H9 (cell line): ENCODE measurements around the gene ZNF750. TPM values are rescaled to one million over a fixed set of nuclear protein-coding genes. Genes with fewer than 3 reads are reported as not detected.
A peak's percentile ranks its signal among the peaks of the same experiment; 100 is the strongest.

ENCODE experiments used
- DNase-seq: peaks from one replicate; pipeline ENCODE4 v3.0.0-alpha.2; 2017
- H2AFZ ChIP-seq: one replicate; pipeline ENCODE4 v1.6.1; 2013; ENCODE audit warnings: mild to moderate bottlenecking, low read length, control low read depth, moderate library complexity
- H2AK5ac ChIP-seq: 2 replicates; pipeline ENCODE4 v1.6.1; 2013; ENCODE audit warnings: low read length, control low read depth, mixed read lengths; ENCODE audit not compliant: insufficient read length
- H2BK120ac ChIP-seq: one replicate; pipeline ENCODE4 v1.6.1; 2013; ENCODE audit warnings: low read depth, mild to moderate bottlenecking, low read length, control low read depth, inconsistent platforms; ENCODE audit not compliant: poor library complexity, severe bottlenecking
- H2BK12ac ChIP-seq: 2 replicates; pipeline ENCODE4 v1.6.1; 2013; ENCODE audit warnings: low read length, control low read depth, mixed read lengths, low read depth; ENCODE audit not compliant: insufficient read length
- H2BK15ac ChIP-seq: 2 replicates; pipeline ENCODE4 v1.6.1; 2013; ENCODE audit warnings: low read depth, low read length, control low read depth
- H2BK20ac ChIP-seq: one replicate; pipeline ENCODE4 v1.6.1; 2013; ENCODE audit warnings: low read depth, mild to moderate bottlenecking, low read length, control low read depth, inconsistent platforms; ENCODE audit not compliant: poor library complexity, severe bottlenecking
- H2BK5ac ChIP-seq: 2 replicates; pipeline ENCODE4 v1.6.1; 2013; ENCODE audit warnings: low read length, control low read depth, mixed read lengths; ENCODE audit not compliant: insufficient read length
- H3K14ac ChIP-seq: 2 replicates; pipeline ENCODE4 v1.6.1; 2013; ENCODE audit warnings: low read length, control low read depth; ENCODE audit not compliant: insufficient read depth
- H3K18ac ChIP-seq: 2 replicates; pipeline ENCODE4 v1.6.1; 2013; ENCODE audit warnings: low read depth, mild to moderate bottlenecking, mixed read lengths, low read length, control low read depth; ENCODE audit not compliant: insufficient read length
- H3K23ac ChIP-seq: 2 replicates; pipeline ENCODE4 v1.6.1; 2013; ENCODE audit warnings: low read length, control low read depth, mixed read lengths, low read depth; ENCODE audit not compliant: insufficient read length
- H3K23me2 ChIP-seq: 2 replicates; pipeline ENCODE4 v1.6.1; 2013; ENCODE audit warnings: low read depth, mild to moderate bottlenecking, mixed read lengths, low read length, control low read depth; ENCODE audit not compliant: insufficient read length, poor library complexity, severe bottlenecking
- H3K27ac ChIP-seq: 2 replicates; pipeline ENCODE4 v1.5.1; 2013; ENCODE audit warnings: low read length, control low read depth, mixed read lengths, low read depth; ENCODE audit not compliant: insufficient read length
- H3K27me3 ChIP-seq: 2 replicates; pipeline ENCODE4 v1.6.1; 2013; ENCODE audit warnings: low read length, control low read depth, inconsistent platforms; ENCODE audit not compliant: insufficient read depth
- H3K4ac ChIP-seq: 2 replicates; pipeline ENCODE4 v1.6.1; 2013; ENCODE audit warnings: low read depth, mild to moderate bottlenecking, control low read depth, inconsistent platforms, low read length, moderate library complexity
- H3K4me1 ChIP-seq: 2 replicates; pipeline ENCODE4 v1.6.1; 2013; ENCODE audit warnings: low read length, control low read depth, inconsistent platforms; ENCODE audit not compliant: insufficient read depth
- H3K4me2 ChIP-seq: 2 replicates; pipeline ENCODE4 v1.6.1; 2013; ENCODE audit warnings: low read length, control low read depth, mixed read lengths; ENCODE audit not compliant: insufficient read length, insufficient read depth
- H3K56ac ChIP-seq: 2 replicates; pipeline ENCODE4 v1.6.1; 2013; ENCODE audit warnings: low read depth, mild to moderate bottlenecking, mixed read lengths, low read length, control low read depth; ENCODE audit not compliant: insufficient read length
- H3K79me1 ChIP-seq: 2 replicates; pipeline ENCODE4 v1.6.1; 2013; ENCODE audit warnings: low read depth, mild to moderate bottlenecking, moderate library complexity, low read length, control low read depth, inconsistent platforms; ENCODE audit not compliant: insufficient read depth, poor library complexity, severe bottlenecking
- H3K79me2 ChIP-seq: 2 replicates; pipeline ENCODE4 v1.6.1; 2013; ENCODE audit warnings: low read length, control low read depth, inconsistent platforms; ENCODE audit not compliant: insufficient read depth
- H3K9ac ChIP-seq: 2 replicates; pipeline ENCODE4 v1.6.1; 2013; ENCODE audit warnings: low read length, control low read depth, mixed read lengths; ENCODE audit not compliant: insufficient read length; ENCODE audit errors: extremely low read depth
- H3K9me3 ChIP-seq: one replicate; pipeline ENCODE4 v1.6.1; 2013; ENCODE audit warnings: low read depth, low read length, inconsistent platforms; ENCODE audit not compliant: control insufficient read depth
- H3T11ph ChIP-seq: one replicate; pipeline ENCODE4 v1.6.1; 2013; ENCODE audit warnings: mild to moderate bottlenecking, low read length, control low read depth, inconsistent platforms
- H4K20me1 ChIP-seq: one replicate; pipeline ENCODE4 v1.6.1; 2013; ENCODE audit not compliant: control insufficient read depth, insufficient read length, insufficient read depth
- H4K5ac ChIP-seq: 2 replicates; pipeline ENCODE4 v1.6.1; 2013; ENCODE audit warnings: low read depth, mild to moderate bottlenecking, mixed read lengths, low read length, control low read depth; ENCODE audit not compliant: insufficient read length
- H4K8ac ChIP-seq: replicated peaks from 2 replicates; pipeline ENCODE4 v1.6.1; 2013; ENCODE audit warnings: low read length, control low read depth, mixed read lengths, low read depth; ENCODE audit not compliant: insufficient read length
- H4K91ac ChIP-seq: 2 replicates; pipeline ENCODE4 v1.6.1; 2013; ENCODE audit warnings: low read depth, mild to moderate bottlenecking, moderate library complexity, mixed read lengths, low read length, control low read depth; ENCODE audit not compliant: insufficient read length
- H3K27ac Mint-ChIP-seq, 3 experiments: 2 replicates in 2 of 3; 3 replicates in 1 of 3; pipeline ENCODE4 v1.8.0; 2020 to 2021; ENCODE audit warnings: mixed read lengths in 3 of 3, mild to moderate bottlenecking in 1 of 3, moderate library complexity in 1 of 3
- H3K27me3 Mint-ChIP-seq: 2 replicates; pipeline ENCODE4 v1.8.0; 2021; ENCODE audit warnings: low read depth, mild to moderate bottlenecking, moderate library complexity, mixed read lengths
- H3K36me3 Mint-ChIP-seq, 3 experiments: 2 replicates in 2 of 3; 3 replicates in 1 of 3; pipeline ENCODE4 v1.8.0; 2020 to 2021; ENCODE audit warnings: low read depth in 3 of 3, mixed read lengths in 3 of 3; ENCODE audit not compliant: insufficient read depth in 1 of 3
- H3K4me1 Mint-ChIP-seq, 2 experiments: 2 replicates each; pipeline ENCODE4 v1.8.0; 2020; ENCODE audit warnings: mixed read lengths in 2 of 2
- H3K4me3 Mint-ChIP-seq, 2 experiments: 2 replicates in 1 of 2; 3 replicates in 1 of 2; pipeline ENCODE4 v1.8.0; 2020 to 2021; ENCODE audit warnings: mild to moderate bottlenecking in 2 of 2, mixed read lengths in 2 of 2, moderate library complexity in 1 of 2
- H3K9me3 Mint-ChIP-seq, 2 experiments: 2 replicates in 1 of 2; 3 replicates in 1 of 2; pipeline ENCODE4 v1.8.0; 2020; ENCODE audit warnings: mild to moderate bottlenecking in 2 of 2, mixed read lengths in 2 of 2, moderate library complexity in 1 of 2
- WGBS: extraction: QIAGEN DNeasy Blood & Tissue Kit; methylation state at CpG from one replicate; pipeline ENCODE4 v1.1.7; 2013; ENCODE audit warnings: missing lambda C conversion rate, low lambda C conversion rate, mixed read lengths; ENCODE audit not compliant: insufficient read length; ENCODE audit errors: extremely low coverage; 5-methylcytosine and 5-hydroxymethylcytosine counted together
- total RNA-seq: library from RNA; stranded (reverse); gene quantifications from 2 replicates; pipeline ENCODE4 v1.2.1, GENCODE V29; 2021
- TF ChIP-seq, protein P1 (sequence below): fragments of 200-600 bp; sonication (generic); conservative IDR thresholded peaks from 3 replicates; pipeline ENCODE4 v1.8.0; 2021; ENCODE audit warnings: antibody characterized with exemption, mild to moderate bottlenecking

ZNF750 gene
- total RNA-seq, 1 experiment from 2014 or later: not detected

DNA sequence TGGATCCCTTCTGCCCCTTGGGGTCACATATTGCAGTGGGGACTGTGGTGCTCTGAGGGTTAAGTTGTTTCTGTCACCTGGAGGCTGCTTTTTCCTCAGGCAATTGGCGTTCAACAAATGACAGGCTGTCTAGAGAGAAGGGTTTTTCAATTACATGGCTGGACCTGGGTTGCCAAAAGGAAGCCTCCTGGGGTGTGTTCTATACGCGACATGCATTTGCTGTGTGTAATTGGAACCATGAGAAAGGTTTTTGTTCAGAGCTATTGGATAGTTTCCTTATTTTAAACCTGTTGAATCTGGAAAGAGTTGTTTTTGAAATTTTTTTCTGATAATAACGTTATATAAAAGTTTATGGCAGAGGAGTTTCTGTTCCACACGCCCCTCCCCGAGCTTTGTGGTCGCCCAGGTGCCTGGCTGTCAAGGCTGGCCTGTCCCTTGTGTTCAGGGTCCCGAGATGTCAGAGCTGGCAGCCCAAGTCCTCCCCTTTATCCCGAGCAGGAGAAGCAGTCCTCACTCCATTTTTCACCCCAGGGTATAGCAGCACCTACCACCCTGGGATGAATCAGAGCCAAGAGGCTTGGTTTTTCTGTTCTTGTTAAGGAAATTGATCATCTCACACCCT lies 26.1 kb upstream of the ZNF750 start:
- H3K27me3 ChIP-seq: no peaks in the 10 kb centered on the region
- H3K9me3 ChIP-seq: no peaks in the 10 kb centered on the region
- no peak overlapping the region for H3K9ac ChIP-seq
- no peak overlapping the region for H2BK15ac ChIP-seq
- Mint-ChIP-seq H3K4me3 (no peak overlapping the region), H3K4me1 (peaks cover 6 to 28% of the 10 kb centered on the region in 2 experiments), H3K36me3 (peaks cover 8 to 17% (median 12%) of the 10 kb centered on the region in 3 experiments; a peak in 6 of 7 replicates), H3K27ac (peak overlapping the region in 2 of 3 experiments; percentile 68 to 94; a peak in 2 of 7 replicates), H3K9me3 (no peaks in the 10 kb centered on the region), H3K27me3 (no peaks in the 10 kb centered on the region; the same call in 1 of the 2 replicates)
- no peak overlapping the region for H2AFZ ChIP-seq
- H2BK5ac ChIP-seq: no peak overlapping the region
- peaks cover 3% of the 10 kb centered on the region for H3K23me2 ChIP-seq
- DNase-seq: no peak
- H4K91ac ChIP-seq: no peak overlapping the region
- H3K27ac ChIP-seq: no peak overlapping the region
- H3K79me1 ChIP-seq: peaks cover 3% of the 10 kb centered on the region
- TF ChIP-seq, protein P1, sequence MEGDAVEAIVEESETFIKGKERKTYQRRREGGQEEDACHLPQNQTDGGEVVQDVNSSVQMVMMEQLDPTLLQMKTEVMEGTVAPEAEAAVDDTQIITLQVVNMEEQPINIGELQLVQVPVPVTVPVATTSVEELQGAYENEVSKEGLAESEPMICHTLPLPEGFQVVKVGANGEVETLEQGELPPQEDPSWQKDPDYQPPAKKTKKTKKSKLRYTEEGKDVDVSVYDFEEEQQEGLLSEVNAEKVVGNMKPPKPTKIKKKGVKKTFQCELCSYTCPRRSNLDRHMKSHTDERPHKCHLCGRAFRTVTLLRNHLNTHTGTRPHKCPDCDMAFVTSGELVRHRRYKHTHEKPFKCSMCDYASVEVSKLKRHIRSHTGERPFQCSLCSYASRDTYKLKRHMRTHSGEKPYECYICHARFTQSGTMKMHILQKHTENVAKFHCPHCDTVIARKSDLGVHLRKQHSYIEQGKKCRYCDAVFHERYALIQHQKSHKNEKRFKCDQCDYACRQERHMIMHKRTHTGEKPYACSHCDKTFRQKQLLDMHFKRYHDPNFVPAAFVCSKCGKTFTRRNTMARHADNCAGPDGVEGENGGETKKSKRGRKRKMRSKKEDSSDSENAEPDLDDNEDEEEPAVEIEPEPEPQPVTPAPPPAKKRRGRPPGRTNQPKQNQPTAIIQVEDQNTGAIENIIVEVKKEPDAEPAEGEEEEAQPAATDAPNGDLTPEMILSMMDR: no peak
- no peak overlapping the region for H2BK120ac ChIP-seq
- H3K56ac ChIP-seq: no peak overlapping the region
- no peak overlapping the region for H3K4me2 ChIP-seq
- no peak overlapping the region for H2BK12ac ChIP-seq
- H3K23ac ChIP-seq: no peak overlapping the region
- H2BK20ac ChIP-seq: no peak overlapping the region
- no CpG with 5 or more reads among the region's 9 CpGs for WGBS
- H3T11ph ChIP-seq: no peak overlapping the region
- no peak overlapping the region for H2AK5ac ChIP-seq
- H4K5ac ChIP-seq: no peak overlapping the region
- no peak overlapping the region for H3K4ac ChIP-seq
- H3K18ac ChIP-seq: no peak overlapping the region
- no peaks in the 10 kb centered on the region for H4K20me1 ChIP-seq
- H3K79me2 ChIP-seq: no peaks in the 10 kb centered on the region; the same call in 1 of the 2 replicates
- no peak overlapping the region for H4K8ac ChIP-seq
- H3K14ac ChIP-seq: no peak overlapping the region
- no peaks in the 10 kb centered on the region for H3K4me1 ChIP-seq
